Measurements from ENCODE around the gene PTPN14.
A peak's percentile ranks its signal among the peaks of the same experiment; 100 is the strongest.

The PTPN14 gene

GRCh38 chr1:214332946-214333798 lies 218.2 kb downstream of the PTPN14 start:
- H3K4me3 ChIP-seq (ENCODE audit: low read depth, low read length), result no peak overlapping the region
- no peak overlapping the region for H3K27ac ChIP-seq (ENCODE audit: extremely low read depth, low read depth, low read length)
- H3K9me3 ChIP-seq (ENCODE audit: control insufficient read depth, insufficient read depth, low read depth, low read length), result no peaks in the 10 kb centered on the region
- H3K36me3 ChIP-seq (ENCODE audit: control insufficient read depth in 2 of 2, insufficient read depth in 1 of 2, low read length in 2 of 2), result peaks cover 0 to 28% of the 10 kb centered on the region in 2 experiments; a peak in 1 of 3 replicates
- POLR2A ChIA-PET, result no interaction called here
- no peak for TF ChIP-seq KLF10 (tag by site-specific recombination; IDR thresholded peaks at IDR 0.05)
- peak; percentile 69 for TF ChIP-seq ZNF654 (tag by site-specific recombination; IDR thresholded peaks at IDR 0.05; ENCODE audit: low read depth)
- TF ChIP-seq ZSCAN30 (tag by site-specific recombination; IDR thresholded peaks at IDR 0.05), result 0 out of 2 replicates have a peak, but pooled peaks have one; percentile 35
- peak; percentile 55; the same call in 1 of the 2 replicates for TF ChIP-seq CTCF (tag by site-specific recombination; IDR thresholded peaks at IDR 0.05)
- no peaks in the 10 kb centered on the region for H3K4me1 ChIP-seq (ENCODE audit: control insufficient read depth, insufficient read depth, low read length)
- CTCF ChIA-PET, result interaction anchor here (0.5 to 14.5 kb wide), 64 partner anchors 9 to 1209 kb away, joined by 3 to 428 read pairs (median 4); partner anchors contain the start of gene PTPN14

DNA sequence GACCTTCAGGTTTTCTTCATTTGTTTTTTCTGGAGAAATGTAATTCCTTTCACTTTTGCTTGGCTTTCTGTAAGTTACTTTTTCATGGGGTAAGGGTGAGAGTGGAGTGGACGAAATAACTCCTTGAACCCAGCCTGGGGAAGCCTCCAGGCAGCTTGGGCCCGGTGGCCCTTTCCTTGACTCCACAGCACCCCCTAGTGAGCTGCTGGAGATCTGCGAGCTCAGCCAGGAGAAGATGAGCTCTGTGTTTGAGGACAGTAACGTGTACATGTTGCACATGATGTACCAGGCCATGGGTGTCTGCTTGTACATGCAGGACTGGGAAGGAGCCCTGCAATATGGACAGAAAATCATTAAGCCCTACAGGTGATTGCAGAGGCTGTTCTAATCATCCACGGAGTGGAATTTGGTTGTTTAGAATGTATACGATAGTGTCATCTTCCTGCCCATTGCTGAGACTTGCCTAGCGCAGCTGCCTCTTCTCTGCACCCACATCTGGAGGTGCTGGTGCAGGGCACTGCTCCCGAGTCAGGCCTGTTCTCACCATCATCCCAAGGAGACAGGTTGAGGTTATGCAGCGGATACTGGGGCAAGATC lies 219.5 kb downstream of the PTPN14 start:
- CTCF ChIA-PET, result interaction anchor here (0.5 to 14.5 kb wide), 68 partner anchors 8 to 1867 kb away, joined by 3 to 428 read pairs (median 4); partner anchors contain the start of gene PTPN14

GRCh38 chr1:214331180-214331579 lies 220.2 kb downstream of the PTPN14 start:
- ChIA-PET POLR2A (interaction anchor here (0.5 kb wide), 1 partner anchor 117 kb away, joined by 3 read pairs; no protein-coding TSS in a partner anchor), CTCF (interaction anchor here (0.5 to 14.5 kb wide), 51 partner anchors 8 to 1208 kb away, joined by 3 to 428 read pairs (median 6); partner anchors contain the start of gene PTPN14)
- Histone ChIP-seq H3K4me1 (ENCODE audit: control insufficient read depth, insufficient read depth, low read length) (no peaks in the 10 kb centered on the region), H3K27ac (ENCODE audit: extremely low read depth, low read depth, low read length) (no peak overlapping the region), H3K9me3 (ENCODE audit: control insufficient read depth, insufficient read depth, low read depth, low read length) (no peaks in the 10 kb centered on the region), H3K4me3 (ENCODE audit: low read depth, low read length) (no peak overlapping the region), H3K36me3 (ENCODE audit: control insufficient read depth in 2 of 2, insufficient read depth in 1 of 2, low read length in 2 of 2) (peaks cover 0 to 28% of the 10 kb centered on the region in 2 experiments; a peak in 1 of 3 replicates)
- TF ChIP-seq KLF1 (tag by site-specific recombination; IDR thresholded peaks at IDR 0.05) (no peak), ZNF658 (tag by site-specific recombination; IDR thresholded peaks at IDR 0.05) (no peak), ZNF473 (tag by site-specific recombination; IDR thresholded peaks at IDR 0.05) (no peak), ZNF174 (tag by site-specific recombination; IDR thresholded peaks at IDR 0.05) (no peak), MYNN (tag by site-specific recombination; IDR thresholded peaks at IDR 0.05; ENCODE audit: borderline replicate concordance) (no peak), EGR2 (tag by site-specific recombination; IDR thresholded peaks at IDR 0.05; ENCODE audit: low read depth) (no peak), ZIC2 (tag by site-specific recombination; IDR thresholded peaks at IDR 0.05) (no peak), SP7 (tag by site-specific recombination; IDR thresholded peaks at IDR 0.05) (no peak), ZNF121 (tag by site-specific recombination; IDR thresholded peaks at IDR 0.05) (no peak)
- TF ChIP-seq, protein P1, sequence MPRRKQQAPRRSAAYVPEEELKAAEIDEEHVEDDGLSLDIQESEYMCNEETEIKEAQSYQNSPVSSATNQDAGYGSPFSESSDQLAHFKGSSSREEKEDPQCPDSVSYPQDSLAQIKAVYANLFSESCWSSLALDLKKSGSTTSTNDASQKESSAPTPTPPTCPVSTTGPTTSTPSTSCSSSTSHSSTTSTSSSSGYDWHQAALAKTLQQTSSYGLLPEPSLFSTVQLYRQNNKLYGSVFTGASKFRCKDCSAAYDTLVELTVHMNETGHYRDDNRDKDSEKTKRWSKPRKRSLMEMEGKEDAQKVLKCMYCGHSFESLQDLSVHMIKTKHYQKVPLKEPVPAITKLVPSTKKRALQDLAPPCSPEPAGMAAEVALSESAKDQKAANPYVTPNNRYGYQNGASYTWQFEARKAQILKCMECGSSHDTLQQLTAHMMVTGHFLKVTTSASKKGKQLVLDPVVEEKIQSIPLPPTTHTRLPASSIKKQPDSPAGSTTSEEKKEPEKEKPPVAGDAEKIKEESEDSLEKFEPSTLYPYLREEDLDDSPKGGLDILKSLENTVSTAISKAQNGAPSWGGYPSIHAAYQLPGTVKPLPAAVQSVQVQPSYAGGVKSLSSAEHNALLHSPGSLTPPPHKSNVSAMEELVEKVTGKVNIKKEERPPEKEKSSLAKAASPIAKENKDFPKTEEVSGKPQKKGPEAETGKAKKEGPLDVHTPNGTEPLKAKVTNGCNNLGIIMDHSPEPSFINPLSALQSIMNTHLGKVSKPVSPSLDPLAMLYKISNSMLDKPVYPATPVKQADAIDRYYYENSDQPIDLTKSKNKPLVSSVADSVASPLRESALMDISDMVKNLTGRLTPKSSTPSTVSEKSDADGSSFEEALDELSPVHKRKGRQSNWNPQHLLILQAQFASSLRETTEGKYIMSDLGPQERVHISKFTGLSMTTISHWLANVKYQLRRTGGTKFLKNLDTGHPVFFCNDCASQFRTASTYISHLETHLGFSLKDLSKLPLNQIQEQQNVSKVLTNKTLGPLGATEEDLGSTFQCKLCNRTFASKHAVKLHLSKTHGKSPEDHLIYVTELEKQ (tag by site-specific recombination; IDR thresholded peaks at IDR 0.05; ENCODE audit: borderline replicate concordance), result no peak

More for the DNA sequence above, 219.5 kb downstream of the PTPN14 start:
- H3K4me3 ChIP-seq (ENCODE audit: low read depth, low read length), result no peak overlapping the region
- H3K9me3 ChIP-seq (ENCODE audit: control insufficient read depth, insufficient read depth, low read depth, low read length), result no peaks in the 10 kb centered on the region
- POLR2A ChIA-PET, result interaction anchor here (0.5 kb wide), 1 partner anchor 118 kb away, joined by 3 read pairs; no protein-coding TSS in a partner anchor
- peaks cover 0 to 28% of the 10 kb centered on the region in 2 experiments; a peak in 1 of 3 replicates for H3K36me3 ChIP-seq (ENCODE audit: control insufficient read depth in 2 of 2, insufficient read depth in 1 of 2, low read length in 2 of 2)
- TF ChIP-seq ZBTB1 (tag by site-specific recombination; IDR thresholded peaks at IDR 0.05) (no peak), SALL2 (tag by site-specific recombination; IDR thresholded peaks at IDR 0.05; ENCODE audit: borderline replicate concordance) (no peak), CTCF (tag by site-specific recombination; IDR thresholded peaks at IDR 0.05) (peak; percentile 68; the same call in 1 of the 2 replicates), HOXD13 (CRISPR knock-in tag; IDR thresholded peaks at IDR 0.05; ENCODE audit: borderline replicate concordance) (no peak), EGR2 (tag by site-specific recombination; IDR thresholded peaks at IDR 0.05; ENCODE audit: low read depth) (no peak), ZNF654 (tag by site-specific recombination; IDR thresholded peaks at IDR 0.05; ENCODE audit: low read depth) (peak; percentile 47), PRDM1 (tag by site-specific recombination; IDR thresholded peaks at IDR 0.05) (peak; percentile 53; the same call in 1 of the 2 replicates)
- H3K27ac ChIP-seq (ENCODE audit: extremely low read depth, low read depth, low read length), result no peak overlapping the region
- no peaks in the 10 kb centered on the region for H3K4me1 ChIP-seq (ENCODE audit: control insufficient read depth, insufficient read depth, low read length)

Data from HEK293 (cell line).